Fibroblast of upper back skin (primary cell): ENCODE measurements around the gene CRB1.

Source experiments
- DNase-seq: peaks from one replicate; pipeline ENCODE4 v3.0.0-alpha.2; 2013

Gene CRB1

DNA sequence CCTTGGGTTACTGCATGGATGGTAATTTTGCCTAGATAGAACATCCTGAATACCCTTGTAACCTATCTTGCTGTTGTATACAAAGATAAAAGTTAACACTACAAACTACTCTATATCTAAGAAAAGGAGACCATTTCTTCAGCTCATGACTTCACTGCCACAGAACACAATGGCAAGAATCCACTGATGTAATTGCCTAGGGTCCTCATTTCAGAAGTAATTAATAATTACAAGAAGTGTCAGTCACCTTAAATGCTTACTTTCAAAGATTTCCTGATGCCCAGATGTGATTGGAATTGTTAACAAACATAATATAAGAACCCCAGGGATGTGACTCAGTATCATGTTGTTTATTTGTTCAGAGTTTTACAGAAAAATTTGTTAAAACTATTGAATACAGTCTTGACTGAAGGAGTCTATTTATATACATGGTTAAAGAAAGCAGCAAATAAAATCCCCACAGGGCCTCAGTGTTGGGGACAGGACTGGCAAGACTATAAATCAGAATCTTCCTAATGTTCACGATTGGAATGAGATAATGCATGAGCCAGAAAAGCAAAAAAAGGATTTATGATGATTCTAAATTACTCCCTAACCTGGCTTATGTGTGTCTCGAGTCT is 83.9 kb downstream of the CRB1 start:
- DNase-seq: no peak

DNA sequence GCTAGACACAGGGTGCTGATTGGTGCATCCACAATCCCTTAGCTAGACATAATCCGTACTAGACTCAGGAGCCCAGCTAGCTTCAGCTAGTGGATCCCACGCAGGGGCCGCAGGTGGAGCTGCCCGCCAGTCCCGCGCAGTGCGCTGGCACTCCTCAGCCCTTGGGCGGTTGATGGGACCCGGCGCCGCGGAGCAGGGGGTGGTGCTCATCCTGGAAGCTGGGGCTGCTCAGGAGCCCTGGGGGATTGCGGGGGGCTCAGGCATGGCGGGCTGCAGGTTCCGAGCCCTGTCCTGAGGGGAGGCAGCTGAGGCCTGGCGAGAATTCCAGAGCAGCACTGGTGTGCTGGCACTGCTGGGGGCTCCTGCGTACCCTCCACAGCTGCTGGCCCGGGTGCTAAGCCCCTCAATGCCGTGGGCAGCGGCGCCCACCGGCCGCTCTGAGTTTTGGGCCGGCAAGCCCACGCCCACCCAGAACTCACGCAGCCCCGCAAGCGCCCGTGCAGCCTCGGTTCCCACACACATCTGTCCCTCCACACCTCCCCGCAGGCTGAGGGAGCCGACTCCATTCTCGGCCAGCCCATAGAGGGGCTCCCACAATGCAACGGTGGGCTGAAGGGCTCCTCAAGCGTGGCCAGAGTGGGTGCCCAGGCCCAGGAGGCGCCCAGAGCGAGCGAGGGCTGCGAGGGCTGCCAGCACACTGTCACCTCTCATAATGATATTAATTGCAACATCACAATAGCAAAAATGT is 87.4 kb downstream of the CRB1 start:
- no peak for DNase-seq

DNA sequence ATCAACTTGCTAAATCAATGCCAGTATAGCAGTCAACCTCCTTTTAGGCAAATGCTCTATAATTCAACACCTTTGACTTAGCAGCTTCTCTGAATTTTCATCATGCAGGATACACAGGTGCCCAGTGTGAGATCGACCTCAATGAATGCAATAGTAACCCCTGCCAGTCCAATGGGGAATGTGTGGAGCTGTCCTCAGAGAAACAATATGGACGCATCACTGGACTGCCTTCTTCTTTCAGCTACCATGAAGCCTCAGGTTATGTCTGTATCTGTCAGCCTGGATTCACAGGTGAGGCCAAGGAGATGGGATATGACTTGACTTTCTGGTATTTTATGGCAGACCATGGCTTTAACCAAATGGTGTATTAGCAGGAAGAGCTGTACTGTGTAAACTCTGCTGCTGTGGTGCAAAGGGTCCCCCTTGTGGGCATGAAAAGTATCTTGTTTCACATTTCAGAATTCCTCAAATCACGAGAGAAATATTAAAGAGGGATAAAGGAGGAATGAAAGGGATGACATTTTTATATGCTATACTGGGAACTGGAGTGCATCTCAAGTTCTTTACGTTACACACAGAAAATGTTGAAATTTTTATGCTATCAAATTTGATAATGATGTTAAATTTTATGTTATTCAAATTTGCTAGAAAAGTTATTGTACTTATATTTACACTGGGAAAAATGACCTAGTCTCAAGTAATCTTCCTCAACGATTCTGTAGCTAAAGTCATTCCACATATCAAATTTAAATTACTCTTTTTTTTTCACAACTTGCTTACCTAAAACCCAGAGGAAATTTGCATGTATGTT is 88.9 kb downstream of the CRB1 start:
- peak; percentile 66 for DNase-seq

DNA sequence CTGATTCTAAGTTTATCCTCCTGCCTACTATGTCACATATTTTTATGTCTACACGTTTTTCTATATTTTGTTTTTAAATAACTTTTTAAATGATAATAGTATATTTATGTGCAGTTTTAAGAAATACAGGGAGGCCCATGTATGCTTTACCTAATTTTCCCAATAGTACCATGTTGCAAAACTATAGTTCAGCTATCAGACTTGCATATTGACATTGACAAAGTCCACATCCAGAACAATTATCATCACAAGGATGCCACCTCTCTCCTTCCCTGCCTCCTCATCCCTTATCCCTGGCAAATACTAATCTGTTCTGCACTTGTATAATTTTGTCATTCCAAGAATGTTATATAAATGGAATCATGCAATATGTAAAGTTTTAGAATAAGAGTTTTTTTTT is 90.9 kb downstream of the CRB1 start:
- no peak for DNase-seq

DNA sequence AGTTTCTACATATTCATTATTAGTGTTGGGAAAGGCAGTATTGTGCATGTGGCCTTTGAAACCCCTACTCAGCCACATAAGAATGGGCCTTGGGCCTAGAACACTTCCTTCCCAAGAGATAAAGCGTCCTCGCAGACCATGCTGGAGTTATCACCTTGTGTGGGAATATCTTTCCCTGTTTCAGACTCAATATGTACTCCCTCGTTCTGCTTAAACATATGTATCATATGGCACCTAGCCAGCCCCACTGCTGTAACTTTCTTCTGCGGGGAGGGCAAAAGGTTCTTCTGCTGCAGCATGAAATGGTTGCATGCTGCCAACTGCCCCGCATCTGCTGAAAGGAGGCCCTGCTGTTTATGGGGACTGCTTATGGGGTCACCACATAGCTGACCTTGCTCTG is 92.0 kb downstream of the CRB1 start:
- peak; percentile 10 for DNase-seq

DNA sequence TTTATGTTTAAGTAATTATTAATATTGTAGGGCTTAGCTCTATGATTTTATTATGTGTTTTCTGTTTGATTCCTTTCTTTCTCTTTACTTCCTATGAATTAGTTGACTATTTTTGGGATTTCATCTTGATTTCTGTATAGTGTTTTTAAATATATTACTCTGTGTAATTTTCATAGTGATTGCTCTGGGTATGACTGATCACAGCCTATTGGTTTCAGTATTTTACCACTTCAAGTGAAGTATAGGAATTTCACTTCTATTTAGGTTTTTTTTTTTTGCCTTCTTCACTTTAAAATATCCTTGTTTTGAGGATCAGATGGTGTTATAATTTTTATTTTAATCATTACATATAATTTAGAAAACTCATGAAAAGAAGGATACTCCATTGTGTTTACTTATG is 94.8 kb downstream of the CRB1 start:
- no peak for DNase-seq

DNA sequence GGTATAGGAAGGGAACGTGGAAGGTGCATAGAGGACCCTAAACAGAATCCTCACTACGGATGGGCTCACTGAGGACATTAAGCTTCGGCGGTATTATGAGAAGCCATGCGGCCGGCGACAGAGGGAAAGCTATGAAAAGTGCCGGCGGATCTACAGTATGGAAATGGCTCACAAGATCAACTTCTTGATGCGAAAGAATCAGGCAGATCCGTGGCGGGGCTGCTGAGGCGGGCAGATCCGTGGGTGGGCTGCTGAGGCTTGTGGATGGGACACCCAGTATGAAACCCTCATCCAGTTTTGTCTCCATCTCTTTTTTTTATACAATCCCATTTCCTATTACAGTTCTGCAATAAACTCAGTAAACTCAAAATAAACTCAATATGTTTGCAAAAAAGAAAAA is 95.8 kb downstream of the CRB1 start:
- DNase-seq: no peak

DNA sequence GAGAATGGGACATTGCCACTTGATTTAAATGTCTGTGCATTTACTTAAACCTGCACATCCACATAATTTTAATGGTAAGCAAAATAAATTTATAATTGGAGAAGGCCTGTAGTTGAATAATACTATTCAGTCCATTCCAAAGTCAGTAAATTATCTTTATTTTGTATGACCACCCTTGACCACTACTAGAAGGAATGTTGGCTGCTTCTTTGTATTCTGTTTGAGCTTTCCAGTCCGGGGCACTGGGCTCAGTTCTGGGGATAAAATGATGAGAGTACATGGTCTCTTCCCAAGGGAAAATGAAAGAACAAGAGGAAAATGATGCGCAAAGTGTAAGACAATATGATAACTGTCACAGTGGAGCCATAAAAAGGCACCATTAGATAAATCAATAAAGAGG is 98.9 kb downstream of the CRB1 start:
- DNase-seq: no peak

DNA sequence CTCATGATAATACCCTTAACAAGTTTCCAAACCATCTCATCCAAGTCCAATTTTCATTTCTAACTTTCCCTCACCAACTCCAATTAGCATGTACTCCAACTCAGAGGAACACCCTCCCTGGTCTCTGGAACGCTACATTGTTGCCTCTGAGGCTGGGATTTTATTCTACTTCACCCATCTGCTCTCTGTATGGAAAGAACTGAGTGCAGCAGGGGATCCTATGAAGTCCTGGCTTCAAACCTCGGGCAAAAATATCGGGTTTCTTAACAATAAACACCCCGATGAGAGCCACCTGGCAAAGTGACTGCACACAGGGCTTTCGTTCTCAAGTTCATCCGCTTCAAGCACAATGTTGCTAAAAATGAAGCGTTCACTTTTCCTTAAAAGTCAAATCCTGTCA is 99.6 kb downstream of the CRB1 start:
- DNase-seq: no peak

DNA sequence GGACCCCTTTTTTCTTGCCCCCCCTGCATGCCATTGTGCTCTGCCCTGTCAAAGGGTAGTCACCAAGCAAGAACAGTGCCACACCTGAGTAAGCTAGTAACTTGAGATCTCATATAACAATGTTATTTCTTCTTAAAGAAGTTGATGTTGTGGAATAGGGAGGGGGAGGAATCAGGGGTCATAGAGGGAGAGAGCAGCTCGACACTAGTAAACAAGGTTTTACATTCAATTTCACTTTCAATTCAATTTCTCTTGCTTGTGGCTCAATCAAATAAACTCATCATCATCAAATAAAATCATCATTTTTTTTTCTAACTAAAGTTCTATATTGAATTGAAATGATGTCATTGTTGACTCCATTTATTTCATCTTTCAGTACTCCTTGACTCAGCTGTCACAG is 106.4 kb downstream of the CRB1 start:
- DNase-seq: no peak

DNA sequence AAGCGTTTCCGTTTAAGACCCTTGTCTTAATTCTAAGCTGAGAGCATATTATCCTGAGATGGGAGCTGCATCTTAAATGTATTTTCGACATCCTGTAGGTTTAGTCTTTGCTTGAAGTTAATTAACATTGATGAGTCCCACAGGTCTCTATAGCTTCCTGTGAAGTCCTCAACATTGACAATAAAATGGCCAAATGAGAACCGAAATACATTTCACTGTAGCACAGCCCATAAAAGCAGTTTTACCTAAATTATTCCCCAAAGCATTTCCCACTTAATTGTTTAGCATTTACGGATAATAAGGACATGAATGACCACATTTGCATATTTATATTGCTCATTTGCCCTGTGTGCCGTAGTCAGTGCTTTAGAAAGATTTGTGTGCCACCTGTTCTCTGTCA is 116.4 kb downstream of the CRB1 start:
- no peak for DNase-seq

DNA sequence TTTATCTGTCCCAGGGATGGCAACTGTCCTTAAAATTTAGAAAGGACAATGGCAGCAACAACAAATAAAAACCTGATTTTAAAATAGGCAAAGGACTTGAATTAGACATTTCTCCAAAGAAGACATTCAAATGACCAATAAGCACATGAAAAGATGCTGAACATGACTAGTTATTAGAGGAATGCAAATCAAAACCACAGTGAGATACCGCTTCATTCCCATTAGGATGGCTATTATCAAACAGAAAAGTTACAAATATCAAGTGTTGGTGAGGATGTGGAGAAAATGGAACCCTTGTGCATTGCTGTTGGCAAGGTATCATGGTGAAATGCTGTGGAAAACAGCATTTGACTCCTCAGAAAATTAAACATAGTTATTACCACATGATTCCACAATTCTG is 120.7 kb downstream of the CRB1 start:
- peak; percentile 5 for DNase-seq

DNA sequence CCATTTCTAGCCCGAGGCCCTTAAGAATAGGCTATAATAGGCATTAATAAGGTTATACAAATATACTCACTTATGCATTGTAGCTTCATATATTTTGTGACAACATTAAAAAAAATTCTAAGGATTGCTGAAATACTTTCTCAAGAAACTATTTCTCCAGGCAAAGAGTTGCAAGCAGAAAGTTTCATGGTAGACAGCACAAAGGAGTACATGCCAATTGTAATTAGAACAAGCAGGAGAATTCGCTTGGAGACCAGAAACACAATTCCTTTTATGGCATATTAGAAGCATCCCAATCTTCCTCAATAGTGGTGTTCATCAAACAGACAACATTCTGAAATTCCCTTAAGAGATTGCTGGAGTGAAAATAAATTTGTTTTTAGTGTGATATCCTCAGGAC is 122.8 kb downstream of the CRB1 start:
- DNase-seq: peak; percentile 44

DNA sequence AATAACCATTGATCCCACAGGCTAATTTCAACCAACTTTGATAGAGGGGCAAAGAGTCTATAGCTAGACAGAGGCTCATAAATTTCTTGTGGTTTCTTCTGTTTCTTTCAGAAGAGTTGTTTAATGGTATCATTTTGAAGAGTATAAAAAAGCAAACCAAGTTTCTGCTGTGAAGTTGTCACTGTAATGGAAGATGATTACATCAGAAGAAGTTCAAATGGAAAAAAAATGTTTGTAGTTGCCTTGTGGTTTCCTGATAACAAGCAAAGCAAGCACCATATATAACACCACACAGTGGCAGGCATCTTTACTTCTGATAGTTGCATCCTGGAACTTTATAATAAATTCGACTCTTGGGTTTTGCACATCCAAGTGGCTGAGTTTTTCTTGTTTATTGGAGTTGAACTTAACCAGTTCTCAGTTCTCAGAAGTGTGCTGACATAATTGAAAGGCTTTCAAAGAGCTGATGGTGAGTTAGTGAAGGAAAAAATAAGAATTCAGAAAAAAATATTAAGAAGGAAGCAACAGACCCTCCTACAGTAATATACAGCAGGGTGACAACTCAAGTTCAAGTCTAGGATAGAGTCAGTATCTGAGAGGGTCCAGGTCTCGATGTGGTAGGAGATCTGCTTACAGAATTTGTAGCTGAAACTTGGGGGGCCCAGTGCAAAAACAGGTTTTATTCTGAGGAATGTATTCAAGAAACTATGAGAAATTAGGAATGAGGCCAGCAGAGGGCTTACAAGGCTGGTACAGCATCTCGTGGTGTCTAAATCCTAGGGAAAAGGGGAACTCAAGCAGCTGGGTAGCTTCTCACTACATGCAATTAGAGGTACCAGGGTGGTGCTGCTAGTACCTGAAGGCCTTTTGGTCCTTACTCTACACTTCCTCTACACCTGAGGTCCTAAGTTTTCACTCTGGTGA is 123.5 kb downstream of the CRB1 start:
- DNase-seq: peak; percentile 11

DNA sequence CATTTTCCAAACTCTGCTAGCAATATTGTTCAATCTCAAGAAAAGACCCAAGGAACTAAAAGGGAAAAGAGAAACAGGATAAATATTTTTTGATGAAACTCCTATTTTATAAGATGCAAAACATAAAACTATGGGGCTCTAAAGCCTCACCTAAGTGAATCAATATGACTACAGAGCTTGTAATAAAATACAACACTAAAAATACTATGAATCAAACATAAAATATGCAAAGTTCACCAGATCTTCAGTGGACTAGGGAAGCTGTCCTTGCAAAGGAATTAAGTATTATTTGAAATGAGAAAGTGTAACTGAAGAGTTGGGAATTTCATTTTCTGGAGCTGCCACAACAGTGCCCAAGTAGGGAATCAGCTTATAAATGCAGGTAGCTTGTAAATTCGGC is 124.5 kb downstream of the CRB1 start:
- peak; percentile 13 for DNase-seq

DNA sequence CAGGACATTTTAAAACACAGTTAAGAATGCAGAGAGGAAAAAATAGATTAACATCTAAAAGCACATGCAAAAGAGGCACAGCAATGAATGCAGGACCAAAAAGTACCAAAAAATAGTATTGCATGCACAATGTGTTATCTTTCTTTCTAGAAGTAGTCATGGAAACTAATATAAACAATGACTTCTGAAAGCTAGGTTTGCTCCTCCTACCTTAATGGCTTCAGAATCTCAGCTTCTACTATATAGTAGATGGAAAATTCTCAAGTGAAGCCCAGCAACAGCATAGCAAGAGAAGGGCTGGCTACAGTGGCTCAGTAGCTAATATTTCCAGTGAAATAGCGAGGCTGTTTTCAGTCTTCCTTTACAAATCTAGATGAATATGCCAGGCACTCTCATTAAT is 125.1 kb downstream of the CRB1 start:
- no peak for DNase-seq

DNA sequence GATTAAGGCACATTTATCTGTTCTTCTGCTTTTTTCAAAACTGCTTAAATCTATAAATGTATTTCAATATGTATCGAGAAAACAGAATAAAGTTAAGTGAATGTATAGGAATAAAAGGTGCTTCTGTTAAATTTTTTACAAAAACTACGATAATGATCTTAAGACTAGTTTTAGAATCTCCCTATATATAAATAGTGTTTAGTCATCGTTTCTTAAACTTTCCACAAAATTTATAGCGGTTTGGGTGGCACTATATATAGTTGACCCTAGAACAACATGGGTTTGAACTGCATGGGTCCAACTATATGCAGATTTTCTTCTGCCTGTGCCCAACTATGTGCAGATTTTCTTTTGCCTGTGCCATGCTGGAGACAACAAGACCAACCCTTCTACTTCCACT is 125.7 kb downstream of the CRB1 start:
- no peak for DNase-seq

DNA sequence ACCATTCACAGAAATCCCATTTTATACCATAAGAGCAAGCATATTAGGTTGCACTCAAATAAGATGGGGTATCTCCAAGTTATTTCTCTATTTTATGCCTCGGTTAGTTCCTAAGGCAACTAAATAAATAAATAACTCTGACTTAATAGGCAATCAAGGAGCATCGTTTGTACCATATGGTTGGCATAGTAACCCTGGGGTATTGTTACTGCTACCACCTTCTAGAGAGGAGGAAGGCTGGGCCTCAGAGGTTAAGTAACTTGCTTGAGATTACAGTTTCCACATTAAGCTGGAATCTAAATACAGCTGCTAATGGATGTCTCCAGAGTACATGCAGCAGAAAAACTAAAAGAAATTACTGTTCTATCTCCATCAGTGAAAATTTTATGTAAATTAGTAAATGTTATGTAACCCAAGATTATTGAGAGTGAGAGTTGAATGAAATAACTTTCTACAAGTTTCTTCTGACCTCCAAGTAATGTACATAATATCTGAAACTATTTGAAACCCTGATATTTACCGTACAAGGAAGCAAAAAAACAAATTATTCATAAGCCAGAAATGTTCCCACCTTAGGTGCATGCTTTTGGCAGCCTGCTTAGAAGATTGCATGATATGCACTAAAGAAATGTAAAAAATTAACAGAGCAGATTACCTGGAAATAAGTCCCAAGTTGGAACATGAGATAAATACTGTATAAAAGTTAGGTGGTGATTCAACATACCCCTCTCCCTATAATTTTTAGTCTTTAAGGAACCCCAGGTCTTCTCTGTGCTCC is 127.0 kb downstream of the CRB1 start:
- no peak for DNase-seq

DNA sequence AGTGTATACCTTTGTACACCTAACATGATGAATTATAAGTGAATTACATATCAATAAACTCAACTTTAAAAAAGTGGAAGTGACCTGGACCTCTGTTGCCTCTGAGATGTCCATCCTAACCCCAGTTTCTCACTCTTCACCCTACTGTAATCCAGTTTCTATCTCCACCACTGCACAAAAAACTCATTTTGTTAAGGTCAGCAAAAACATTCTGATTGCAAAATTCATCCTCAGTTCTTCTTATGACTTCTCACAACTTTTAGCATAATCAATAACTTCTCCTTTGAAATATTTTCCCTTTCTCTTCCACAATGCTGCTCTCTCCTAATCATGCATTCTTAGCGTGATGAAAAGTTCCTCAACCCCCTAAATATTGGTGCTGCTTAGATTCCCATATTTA is 129.8 kb downstream of the CRB1 start:
- no peak for DNase-seq

DNA sequence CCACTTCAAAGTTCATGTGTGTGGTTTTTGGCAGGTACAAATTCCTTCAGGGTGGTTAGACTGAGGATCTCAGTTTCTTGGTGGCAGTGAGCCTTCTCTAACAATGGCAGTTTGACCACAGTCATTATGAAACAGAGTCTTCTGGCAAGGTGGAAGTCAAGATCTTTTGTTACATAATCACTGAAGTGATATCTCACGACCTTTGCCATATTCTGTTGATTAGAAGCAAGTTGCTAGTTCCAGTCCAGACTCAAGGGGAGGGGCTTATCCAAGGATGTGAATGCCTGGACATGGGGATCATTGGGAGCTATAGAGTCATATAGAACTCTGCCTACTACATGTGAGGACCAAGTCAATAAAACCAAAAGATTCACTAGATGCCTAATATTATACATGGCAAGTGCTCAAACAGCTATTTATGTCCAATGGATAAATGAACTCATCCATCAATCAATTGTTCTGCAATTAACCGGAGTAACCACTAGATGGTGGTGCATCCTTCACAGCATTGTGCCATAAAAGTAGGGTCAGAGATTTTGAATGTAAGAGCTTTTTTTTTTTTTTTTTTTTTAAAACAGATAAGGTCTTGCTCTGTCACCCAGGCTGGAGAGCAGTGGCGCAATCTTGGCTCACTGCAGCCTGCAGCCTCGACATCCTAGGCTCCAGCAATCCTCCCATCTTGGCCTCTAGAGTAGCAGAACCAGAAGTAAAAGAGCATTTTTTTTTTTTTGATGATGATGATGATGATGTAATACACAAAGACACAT is 131.9 kb downstream of the CRB1 start:
- peak; percentile 57 for DNase-seq

DNA sequence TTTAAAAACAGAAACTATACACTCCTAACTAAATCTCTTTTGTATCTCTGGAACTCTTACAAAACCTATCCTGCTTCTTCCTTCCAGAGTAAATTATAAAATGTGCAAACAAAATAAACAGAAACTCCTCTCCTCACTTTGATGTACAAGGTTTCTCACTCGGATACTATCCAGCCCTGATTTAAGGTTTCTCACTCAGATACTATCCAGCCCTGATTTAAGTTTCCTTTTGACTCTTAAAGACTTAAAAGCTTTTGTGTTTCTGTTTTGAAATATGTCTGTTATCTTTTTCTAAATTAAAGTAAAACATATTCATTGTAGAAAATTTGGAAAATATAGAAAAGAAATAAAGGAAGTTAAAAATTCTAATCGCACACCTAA is 132.5 kb downstream of the CRB1 start:
- no peak for DNase-seq
